ENCODE data around the gene FOXN3.
"Not testable (repeated sequence)": the region's sequence is repeated elsewhere in the genome, so short reads cannot be mapped to it uniquely, and the experiment has no call there.

The FOXN3 gene

GRCh38 chr14:89221109-89221810 is 195.8 kb downstream of the FOXN3 start:
- DNase-seq: no peak

- DNase-seq: no peak
These were observed 198.0 kb downstream of the FOXN3 start for GRCh38 chr14:89219051-89219450.

DNA sequence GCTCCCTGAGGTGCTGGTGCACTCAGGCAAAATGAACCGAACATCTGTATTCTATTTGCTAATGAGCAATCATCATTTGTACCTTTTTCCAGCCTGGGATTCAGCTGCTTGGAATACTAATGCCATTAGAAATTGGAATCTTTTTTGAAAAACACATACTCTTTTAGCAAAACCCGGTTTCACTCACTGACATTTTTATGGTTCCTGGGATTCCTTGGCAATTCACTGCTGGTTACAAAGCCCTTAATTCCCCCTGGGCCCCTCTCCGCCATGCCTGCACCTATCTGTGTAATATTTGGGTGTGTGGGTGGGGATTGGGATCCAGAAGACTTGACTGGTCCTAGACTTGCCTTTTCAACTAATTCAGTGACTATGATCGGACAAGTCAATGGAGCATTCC is 199.1 kb downstream of the FOXN3 start:
- DNase-seq: no peak

- no peak for DNase-seq
These were observed 201.5 kb downstream of the FOXN3 start for GRCh38 chr14:89215531-89215930.

DNA sequence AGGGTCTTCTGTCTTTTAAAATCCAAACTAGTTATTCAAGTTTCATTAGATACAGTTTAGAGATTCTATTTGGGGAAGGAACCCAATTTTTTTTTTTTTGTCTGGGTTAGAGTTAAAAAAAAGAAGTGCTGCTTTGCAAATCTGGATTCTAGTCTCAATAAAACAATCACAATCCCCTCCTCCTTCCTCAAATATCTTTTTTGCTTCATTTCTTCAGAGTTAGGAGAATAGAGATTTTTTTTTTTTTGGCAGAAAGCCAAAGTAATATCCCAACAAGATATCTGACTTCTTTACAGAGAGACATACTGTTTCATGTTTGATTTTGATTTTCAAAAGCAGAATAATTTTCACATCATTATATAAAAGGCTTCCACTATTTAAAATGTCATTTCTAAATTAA is 201.9 kb downstream of the FOXN3 start:
- no peak for DNase-seq

GRCh38 chr14:89214221-89214965 is 202.6 kb downstream of the FOXN3 start:
- DNase-seq: peak; percentile 45

GRCh38 chr14:89212386-89213235 is 204.4 kb downstream of the FOXN3 start:
- DNase-seq: no peak

- no peak for DNase-seq
These were observed 207.5 kb downstream of the FOXN3 start for GRCh38 chr14:89209558-89209957.

DNA sequence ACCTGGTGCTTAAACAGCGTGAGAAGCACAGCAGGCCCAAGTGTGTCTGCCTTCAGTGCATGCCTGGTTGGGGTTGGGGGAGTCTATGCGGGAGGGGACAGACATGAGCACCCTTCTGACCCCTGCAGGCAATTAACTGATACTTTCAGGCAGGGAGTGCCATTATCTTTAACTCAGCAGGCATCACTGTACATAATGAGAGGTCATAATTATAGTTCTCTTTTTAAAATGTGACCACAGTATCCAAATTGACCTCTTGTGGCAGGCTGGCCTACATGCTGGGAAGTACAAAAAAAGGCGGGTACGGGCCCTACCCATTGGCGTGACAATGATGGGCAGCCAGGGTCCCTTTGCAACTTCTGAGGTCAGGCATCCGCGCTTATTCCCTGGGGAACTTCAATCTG is 209.1 kb downstream of the FOXN3 start:
- DNase-seq: peak; percentile 57

DNA sequence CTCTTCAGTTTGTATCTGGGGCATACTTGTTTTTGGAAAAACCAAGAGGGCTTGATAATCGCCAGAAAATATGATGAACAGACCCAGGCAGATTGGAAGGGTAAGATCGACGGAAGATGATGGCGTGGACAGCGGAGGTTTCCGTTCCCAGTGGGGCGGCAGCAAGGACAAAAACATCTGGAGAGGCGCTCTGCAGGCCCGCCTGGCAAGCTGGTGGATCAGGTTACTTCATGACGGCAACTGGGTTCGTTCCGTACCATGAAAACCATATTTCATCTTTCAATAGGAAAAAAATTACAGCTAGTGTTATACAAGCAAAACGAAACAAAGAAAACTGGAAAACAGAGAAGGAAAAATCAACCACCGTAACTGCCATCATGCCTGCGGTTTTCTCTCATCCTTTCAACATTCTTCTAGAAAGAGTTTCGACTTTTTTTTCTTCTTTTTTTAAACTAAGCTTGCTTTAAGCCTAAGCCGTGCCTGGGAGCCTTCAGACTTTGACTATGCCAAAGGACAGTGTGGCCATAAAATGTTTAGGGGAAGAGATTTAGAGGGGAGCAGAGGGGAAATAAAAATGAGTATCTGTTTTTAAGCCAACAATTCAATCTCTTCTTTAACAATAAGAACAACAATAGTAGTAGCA is 210.5 kb downstream of the FOXN3 start:
- DNase-seq: peak; percentile 80

GRCh38 chr14:89205137-89205740 is 211.8 kb downstream of the FOXN3 start:
- no peak for DNase-seq

DNA sequence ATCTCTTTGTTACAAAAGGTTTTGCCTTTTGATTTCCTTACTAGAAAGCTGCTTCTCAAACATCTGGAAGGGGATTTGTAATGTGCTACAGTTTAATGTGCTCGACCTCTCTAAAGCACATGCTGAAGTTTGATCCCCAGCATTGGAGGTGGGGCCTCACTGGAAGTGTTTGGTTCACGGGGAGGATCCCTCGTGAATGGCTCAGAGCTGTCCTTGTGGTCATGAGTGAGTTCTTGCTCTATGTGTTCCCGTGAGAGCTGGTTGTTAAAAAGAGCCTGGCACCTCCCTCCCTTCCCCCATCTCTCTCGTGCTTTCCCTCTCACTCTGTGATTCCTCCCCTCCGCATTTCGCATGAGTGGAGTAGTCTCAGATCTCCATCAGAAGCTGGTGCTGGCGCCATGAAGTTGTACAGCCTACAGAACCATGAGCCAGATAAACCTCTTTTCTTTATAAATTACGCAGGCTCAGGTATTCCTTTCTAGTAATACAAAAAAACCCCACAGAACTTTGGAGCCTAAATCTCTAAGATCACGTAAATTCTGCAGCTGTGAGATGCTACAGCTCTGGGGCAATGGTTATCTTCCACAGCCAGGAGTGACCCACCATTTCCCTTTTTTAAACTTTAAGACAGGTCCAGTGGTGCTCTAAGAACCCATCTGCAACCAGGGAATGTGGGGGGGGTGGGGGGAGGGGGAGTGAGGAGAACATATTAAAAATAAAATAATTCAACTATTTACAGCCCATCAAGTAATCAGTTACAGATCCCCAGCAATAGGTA is 214.4 kb downstream of the FOXN3 start:
- no peak for DNase-seq

DNA sequence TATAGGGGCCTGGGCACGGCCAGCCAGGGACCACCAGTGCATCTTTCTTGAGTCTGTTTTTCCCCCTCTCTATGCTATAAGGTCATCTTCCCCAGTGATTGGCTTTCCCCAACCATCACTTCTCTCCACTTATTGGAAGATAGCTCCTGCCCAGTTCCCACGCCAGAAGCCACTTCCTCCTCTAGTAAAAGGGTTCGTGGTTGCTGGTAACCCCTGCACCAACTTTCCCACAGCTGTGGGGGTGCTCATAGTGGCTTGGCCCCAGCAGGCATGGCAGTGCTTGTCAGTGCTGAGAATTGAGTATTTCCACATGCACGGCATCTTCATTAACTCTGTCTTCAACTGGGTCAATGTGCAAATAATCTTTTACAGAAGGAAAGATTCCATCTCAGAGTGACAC is 215.4 kb downstream of the FOXN3 start:
- DNase-seq: no peak

DNA sequence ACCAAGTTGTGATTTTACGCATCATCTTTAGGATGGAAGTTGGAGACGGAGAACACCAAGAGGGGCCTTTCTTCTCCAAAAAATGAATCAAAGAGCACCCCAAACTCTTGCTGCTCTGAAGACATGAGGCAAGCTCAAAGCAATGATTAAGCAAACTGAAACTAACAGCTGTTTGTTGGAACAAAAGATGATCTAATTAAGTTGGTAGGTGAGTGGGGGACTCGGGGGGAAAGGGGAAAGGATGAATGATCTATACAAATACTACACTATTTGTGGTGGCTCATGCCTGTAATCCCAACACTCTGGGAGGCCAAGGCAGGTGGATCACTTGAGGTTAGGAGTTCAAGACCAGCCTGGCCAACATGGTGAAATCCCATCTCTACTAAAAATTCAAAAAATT is 217.7 kb downstream of the FOXN3 start:
- not testable (repeated sequence) for DNase-seq

- no peak for DNase-seq
These were observed 218.3 kb downstream of the FOXN3 start for GRCh38 chr14:89198544-89199329.

DNA sequence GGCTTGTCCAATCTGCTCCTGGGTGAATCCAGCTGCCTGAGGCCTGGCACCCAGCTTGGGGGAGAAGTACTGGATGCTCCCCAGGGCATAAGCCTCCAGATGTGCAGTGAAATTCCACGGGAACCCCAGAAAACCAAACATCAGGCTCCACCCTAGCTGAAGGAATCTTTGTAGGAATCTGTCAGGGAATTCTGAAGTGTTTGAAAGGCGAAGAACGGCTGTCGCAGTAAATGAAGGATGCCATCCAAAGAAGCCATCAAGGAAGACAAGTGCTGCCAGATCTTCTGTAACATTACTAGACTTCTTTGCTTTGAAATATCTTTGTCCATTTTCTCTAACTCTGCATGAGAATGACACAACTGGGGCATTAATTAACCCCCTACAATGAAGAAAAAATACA is 219.4 kb downstream of the FOXN3 start:
- DNase-seq: no peak

GRCh38 chr14:89196545-89196944 is 220.5 kb downstream of the FOXN3 start:
- DNase-seq: peak; percentile 62

- DNase-seq: no peak
These were observed 222.7 kb downstream of the FOXN3 start for GRCh38 chr14:89194376-89194775.

DNA sequence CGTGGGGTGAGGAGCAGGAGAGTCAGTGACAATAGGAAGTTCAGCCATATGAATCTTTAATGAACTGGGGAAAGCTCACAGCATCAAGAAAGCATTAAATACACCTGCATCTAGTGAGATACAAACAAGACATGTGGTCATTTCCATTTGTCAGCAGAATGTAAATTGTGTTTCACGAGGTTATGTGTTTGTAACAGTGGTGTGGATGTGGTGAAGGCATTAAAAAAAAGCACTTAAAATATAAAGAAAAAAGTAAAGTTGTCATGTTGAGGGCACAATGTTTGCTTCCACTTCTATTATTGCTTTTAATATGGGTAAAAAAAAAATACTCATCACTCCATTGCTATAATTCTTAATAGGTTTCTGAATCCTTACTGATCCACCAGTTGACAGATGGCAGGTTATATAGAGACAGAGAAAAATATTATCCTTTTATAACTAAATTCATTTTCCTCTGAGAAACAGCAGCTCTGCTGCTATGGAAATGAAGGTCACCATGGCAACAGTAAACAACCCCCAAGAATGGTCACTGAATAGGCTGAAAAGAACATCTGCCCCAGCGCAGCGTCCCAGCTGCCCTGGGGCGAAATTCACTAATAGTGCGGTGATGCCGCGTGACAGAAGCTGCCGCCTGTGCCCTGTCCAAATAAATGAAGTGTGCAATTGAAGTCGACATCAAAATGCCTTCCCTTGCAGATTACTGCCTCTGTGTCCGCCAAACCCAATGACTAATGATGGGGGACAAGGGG is 226.1 kb downstream of the FOXN3 start:
- DNase-seq: peak; percentile 56

GRCh38 chr14:89188492-89188891 is 228.5 kb downstream of the FOXN3 start:
- no peak for DNase-seq
